Calu3 (cell line): ENCODE results near the gene IL36G. TPM values are rescaled to one million over a fixed set of nuclear protein-coding genes. Genes with fewer than 3 reads are reported as not detected.

Experiments
- BruUV-seq: library from RNA; stranded (reverse); fragments of 400-500 nt; replicated peaks from 2 replicates; lab custom pipeline; 2021; lab: Mats Ljungman, UMichigan
- CTCF ChIA-PET: fragments of 300-600 bp; sonication (Branson Sonifier 250); formaldehyde crosslinking; loops from one replicate; lab custom pipeline; 2022; ENCODE audit warnings: antibody characterized with exemption; lab: Charles Lee
- DNase-seq: peaks from one replicate; pipeline ENCODE4 v3.0.0; 2022
- H3K27ac Mint-ChIP-seq: one replicate; pipeline ENCODE4 v1.8.0; 2022; ENCODE audit warnings: mixed read lengths; ENCODE audit not compliant: unreplicated experiment
- H3K27me3 Mint-ChIP-seq: one replicate; pipeline ENCODE4 v1.8.0; 2022; ENCODE audit warnings: mixed read lengths; ENCODE audit not compliant: unreplicated experiment
- H3K36me3 Mint-ChIP-seq: one replicate; pipeline ENCODE4 v1.8.0; 2022; ENCODE audit warnings: mild to moderate bottlenecking, moderate library complexity, mixed read lengths; ENCODE audit not compliant: insufficient read depth, unreplicated experiment
- H3K4me1 Mint-ChIP-seq: one replicate; pipeline ENCODE4 v1.8.0; 2022; ENCODE audit warnings: mild to moderate bottlenecking, low read depth, mixed read lengths; ENCODE audit not compliant: unreplicated experiment
- H3K4me3 Mint-ChIP-seq: one replicate; pipeline ENCODE4 v1.8.0; 2022; ENCODE audit warnings: mild to moderate bottlenecking, low read depth, moderate library complexity, mixed read lengths; ENCODE audit not compliant: unreplicated experiment
- H3K9me3 Mint-ChIP-seq: one replicate; pipeline ENCODE4 v1.8.0; 2022; ENCODE audit warnings: low read depth, mixed read lengths; ENCODE audit not compliant: unreplicated experiment
- CTCF ChIP-seq: fragments of 200-600 bp; IDR thresholded peaks from one replicate; pipeline ENCODE4 v1.8.0; 2022; ENCODE audit warnings: antibody characterized with exemption; ENCODE audit not compliant: unreplicated experiment
- intact Hi-C: fragments of 100-400 bp; cut with micrococcal nuclease; formaldehyde crosslinking; loops from one replicate; pipeline ENCODE4 v1.10.0; 2022; ENCODE audit not compliant: unreplicated experiment
- total RNA-seq: library from RNA; stranded (reverse); gene quantifications from 2 replicates; pipeline ENCODE4 v1.2.3, GENCODE V29; 2022

IL36G gene
- total RNA-seq, 1 experiment from 2014 or later = 0.38 TPM

DNA sequence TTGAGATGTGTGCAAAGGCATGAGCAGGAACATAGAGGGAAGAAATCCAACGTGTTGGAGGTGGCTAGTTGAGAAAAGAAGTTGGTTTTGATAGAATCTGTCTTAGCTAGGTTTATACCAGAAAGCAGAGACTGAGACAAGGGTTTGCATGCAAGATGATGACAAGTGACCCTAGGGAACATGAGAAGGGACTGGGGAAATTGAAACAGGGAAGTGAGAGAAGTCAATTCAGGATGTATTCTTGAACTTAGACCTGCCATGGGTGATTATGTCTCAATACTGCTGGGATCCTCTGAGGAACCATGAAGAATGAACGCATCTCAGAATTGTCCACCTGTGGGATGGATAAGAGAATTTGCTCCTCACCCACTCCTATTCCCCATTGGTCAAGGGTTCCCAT lies 47.9 kb downstream of the IL36G start:
- Mint-ChIP-seq H3K36me3 (no peaks in the 10 kb centered on the region), H3K4me3 (no peak overlapping the region), H3K4me1 (no peaks in the 10 kb centered on the region), H3K27me3 (peaks cover 76% of the 10 kb centered on the region), H3K27ac (no peak overlapping the region), H3K9me3 (peaks cover 5% of the 10 kb centered on the region)
- CTCF ChIA-PET = interaction anchor here (0.5 kb wide), 1 partner anchor 300 kb away, joined by 3 read pairs; no protein-coding TSS in a partner anchor
- no TSS peak for BruUV-seq
- no peak for TF ChIP-seq CTCF
- no peak for DNase-seq
- intact Hi-C loops = no loop called here

DNA sequence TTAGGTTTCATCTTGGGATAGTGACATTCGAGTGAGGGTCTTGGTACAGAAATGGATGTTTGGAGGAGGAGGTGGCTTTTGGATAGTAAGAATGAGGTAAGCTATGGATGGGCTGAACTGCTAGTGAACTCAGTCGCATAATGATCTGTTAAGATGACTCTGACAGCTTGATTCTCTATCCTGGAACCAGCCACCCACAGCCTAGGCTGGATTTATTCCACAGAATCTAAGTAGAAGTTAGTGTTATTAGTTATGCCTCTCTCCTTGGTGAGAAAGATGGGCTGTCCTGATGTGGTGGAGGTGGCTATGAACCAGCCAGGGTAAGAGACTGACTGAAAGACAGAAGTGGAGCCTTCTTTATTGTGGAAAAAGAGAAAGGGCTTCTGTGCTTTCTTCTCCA lies 49.9 kb downstream of the IL36G start:
- Mint-ChIP-seq H3K36me3 (no peaks in the 10 kb centered on the region), H3K4me3 (no peak overlapping the region), H3K9me3 (peaks cover 5% of the 10 kb centered on the region), H3K4me1 (no peaks in the 10 kb centered on the region), H3K27me3 (peaks cover 95% of the 10 kb centered on the region), H3K27ac (no peak overlapping the region)
- TF ChIP-seq CTCF = no peak
- intact Hi-C loops = no loop called here
- no peak for DNase-seq
- CTCF ChIA-PET = no interaction called here
- no TSS peak for BruUV-seq

GRCh38 chr2:113028112-113028511 lies 50.3 kb downstream of the IL36G start:
- H3K27me3 Mint-ChIP-seq = peaks cover 96% of the 10 kb centered on the region
- no peaks in the 10 kb centered on the region for H3K4me1 Mint-ChIP-seq

DNA sequence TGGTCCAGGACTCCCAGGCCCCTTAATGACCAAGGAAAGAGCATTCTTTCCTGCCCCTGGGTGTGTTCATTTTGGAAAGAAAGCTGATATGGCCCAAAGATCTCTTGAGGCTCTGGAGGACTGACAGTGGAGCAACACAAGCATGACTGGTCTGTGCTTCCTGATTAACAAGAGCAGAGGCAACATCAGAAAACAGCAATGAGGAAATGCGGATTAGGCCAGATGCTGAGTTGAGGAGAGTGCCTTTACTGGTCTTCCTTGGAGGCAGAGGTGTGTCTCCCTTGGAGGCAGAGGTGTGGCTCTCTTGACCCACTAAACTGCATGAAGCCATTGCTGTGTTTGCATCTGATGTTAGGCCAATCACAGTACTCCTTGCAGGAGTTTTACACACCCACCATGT lies 54.9 kb downstream of the IL36G start:
- H3K27me3 Mint-ChIP-seq = peaks cover 50% of the 10 kb centered on the region

More at GRCh38 chr2:113028112-113028511, 50.3 kb downstream of the IL36G start:
- no peak for DNase-seq
- H3K9me3 Mint-ChIP-seq = peaks cover 5% of the 10 kb centered on the region
- H3K36me3 Mint-ChIP-seq = no peaks in the 10 kb centered on the region
- no TSS peak for BruUV-seq
- intact Hi-C loops = no loop called here
- H3K4me3 Mint-ChIP-seq = no peak overlapping the region
- H3K27ac Mint-ChIP-seq = no peak overlapping the region
- TF ChIP-seq CTCF = no peak
- CTCF ChIA-PET = no interaction called here

More for the DNA sequence above, 54.9 kb downstream of the IL36G start:
- intact Hi-C loops = no loop called here
- Mint-ChIP-seq H3K4me3 (no peak overlapping the region), H3K9me3 (no peaks in the 10 kb centered on the region), H3K36me3 (no peaks in the 10 kb centered on the region), H3K27ac (no peak overlapping the region), H3K4me1 (no peaks in the 10 kb centered on the region)
- no peak for TF ChIP-seq CTCF
- no peak for DNase-seq
- CTCF ChIA-PET = no interaction called here
- BruUV-seq = no TSS peak
